Activated T-helper 17 cell treated with anti-CD3 and anti-CD28 coated beads, Interleukin-2, amount 50 U/mL, for 72 hours (primary cell): ENCODE measurements around the gene ACTL7B. TPM values are rescaled to one million over a fixed set of nuclear protein-coding genes. Genes with fewer than 3 reads are reported as not detected.
"Not testable (repeated sequence)": the region's sequence is repeated elsewhere in the genome, so short reads cannot be mapped to it uniquely, and the experiment has no call there.

Source experiments
- ATAC-seq: fragments of 150-1000 bp; cut with Tn5 transposase; replicated peaks from 2 replicates; pipeline ENCODE4 v1.10.0; 2021; ENCODE audit warnings: mild to moderate bottlenecking, moderate library complexity
- H3K27ac Mint-ChIP-seq: one replicate; pipeline ENCODE4 v1.8.0; 2022; ENCODE audit warnings: mixed read lengths
- H3K27me3 Mint-ChIP-seq: one replicate; pipeline ENCODE4 v1.8.0; 2022; ENCODE audit warnings: mixed read lengths
- H3K36me3 Mint-ChIP-seq: one replicate; pipeline ENCODE4 v1.8.0; 2022; ENCODE audit warnings: low read depth, mild to moderate bottlenecking, mixed read lengths
- H3K4me1 Mint-ChIP-seq: one replicate; pipeline ENCODE4 v1.8.0; 2022; ENCODE audit warnings: mixed read lengths
- H3K4me3 Mint-ChIP-seq: one replicate; pipeline ENCODE4 v1.8.0; 2022; ENCODE audit warnings: mild to moderate bottlenecking, mixed read lengths
- H3K9me3 Mint-ChIP-seq: one replicate; pipeline ENCODE4 v1.8.0; 2022; ENCODE audit warnings: mixed read lengths
- total RNA-seq, 2 donors: library from RNA; stranded (reverse); gene quantifications; one replicate each; pipeline ENCODE4 v1.2.3, GENCODE V29; 2022

The ACTL7B gene
- total RNA-seq, 2 donors from 2014 or later = 0.11 TPM

GRCh38 chr9:108842610-108843295 lies 13.0 kb downstream of the ACTL7B start:
- no peaks in the 10 kb centered on the region for H3K9me3 Mint-ChIP-seq
- peak overlapping the region; percentile 61 for H3K4me3 Mint-ChIP-seq
- H3K4me1 Mint-ChIP-seq = peaks cover 9% of the 10 kb centered on the region
- H3K36me3 Mint-ChIP-seq = no peaks in the 10 kb centered on the region
- H3K27ac Mint-ChIP-seq = peak overlapping the region; percentile 39
- no peaks in the 10 kb centered on the region for H3K27me3 Mint-ChIP-seq
- ATAC-seq = peak; percentile 58

GRCh38 chr9:108839561-108839960 lies 16.2 kb downstream of the ACTL7B start:
- H3K36me3 Mint-ChIP-seq, H3K4me1 Mint-ChIP-seq, H3K27me3 Mint-ChIP-seq, ATAC-seq, H3K4me3 Mint-ChIP-seq, H3K27ac Mint-ChIP-seq, H3K9me3 Mint-ChIP-seq: not testable (repeated sequence)

- no peak for ATAC-seq
- no peak overlapping the region for H3K27ac Mint-ChIP-seq
- peaks cover 8% of the 10 kb centered on the region for H3K4me1 Mint-ChIP-seq
These were observed 17.8 kb downstream of the ACTL7B start for GRCh38 chr9:108838017-108838416.

GRCh38 chr9:108837530-108837929 lies 18.3 kb downstream of the ACTL7B start:
- H3K36me3 Mint-ChIP-seq = no peaks in the 10 kb centered on the region
- H3K27me3 Mint-ChIP-seq = peaks cover 4% of the 10 kb centered on the region
- no peaks in the 10 kb centered on the region for H3K9me3 Mint-ChIP-seq
- no peak for ATAC-seq
- no peak overlapping the region for H3K27ac Mint-ChIP-seq
- no peak overlapping the region for H3K4me3 Mint-ChIP-seq
- H3K4me1 Mint-ChIP-seq = peaks cover 3% of the 10 kb centered on the region

More at GRCh38 chr9:108838017-108838416, 17.8 kb downstream of the ACTL7B start:
- Mint-ChIP-seq H3K36me3 (no peaks in the 10 kb centered on the region), H3K9me3 (no peaks in the 10 kb centered on the region), H3K4me3 (no peak overlapping the region), H3K27me3 (peaks cover 2% of the 10 kb centered on the region)

- Mint-ChIP-seq H3K9me3 (no peaks in the 10 kb centered on the region), H3K4me3 (no peak overlapping the region), H3K27me3 (peaks cover 4% of the 10 kb centered on the region), H3K4me1 (no peaks in the 10 kb centered on the region), H3K36me3 (no peaks in the 10 kb centered on the region), H3K27ac (no peak overlapping the region)
- ATAC-seq = no peak
These were observed 19.0 kb downstream of the ACTL7B start for GRCh38 chr9:108836781-108837180.

- no peak overlapping the region for H3K27ac Mint-ChIP-seq
- H3K4me3 Mint-ChIP-seq = no peak overlapping the region
- ATAC-seq = no peak
- no peaks in the 10 kb centered on the region for H3K36me3 Mint-ChIP-seq
- H3K4me1 Mint-ChIP-seq = no peaks in the 10 kb centered on the region
- no peaks in the 10 kb centered on the region for H3K9me3 Mint-ChIP-seq
- peaks cover 4% of the 10 kb centered on the region for H3K27me3 Mint-ChIP-seq
These were observed 19.5 kb downstream of the ACTL7B start for GRCh38 chr9:108836319-108836718.

- peaks cover 4% of the 10 kb centered on the region for H3K27me3 Mint-ChIP-seq
- H3K27ac Mint-ChIP-seq = no peak overlapping the region
- peaks cover under 1% of the 10 kb centered on the region for H3K4me1 Mint-ChIP-seq
- no peak for ATAC-seq
- no peaks in the 10 kb centered on the region for H3K36me3 Mint-ChIP-seq
- no peaks in the 10 kb centered on the region for H3K9me3 Mint-ChIP-seq
- no peak overlapping the region for H3K4me3 Mint-ChIP-seq
These were observed 20.0 kb downstream of the ACTL7B start for GRCh38 chr9:108835831-108836230.

- no peak overlapping the region for H3K4me3 Mint-ChIP-seq
- peaks cover 8% of the 10 kb centered on the region for H3K27me3 Mint-ChIP-seq
- H3K36me3 Mint-ChIP-seq = no peaks in the 10 kb centered on the region
- no peaks in the 10 kb centered on the region for H3K9me3 Mint-ChIP-seq
- no peak for ATAC-seq
- H3K27ac Mint-ChIP-seq = no peak overlapping the region
- H3K4me1 Mint-ChIP-seq = peaks cover 5% of the 10 kb centered on the region
These were observed 20.7 kb downstream of the ACTL7B start for GRCh38 chr9:108834959-108835665.

- Mint-ChIP-seq H3K27ac (no peak overlapping the region), H3K4me3 (no peak overlapping the region), H3K9me3 (no peaks in the 10 kb centered on the region), H3K27me3 (peaks cover 8% of the 10 kb centered on the region), H3K4me1 (peaks cover 5% of the 10 kb centered on the region), H3K36me3 (no peaks in the 10 kb centered on the region)
- no peak for ATAC-seq
These were observed 23.6 kb downstream of the ACTL7B start for GRCh38 chr9:108832179-108832500.

GRCh38 chr9:108831496-108832178 lies 24.1 kb downstream of the ACTL7B start:
- peak; percentile 34 for ATAC-seq
- Mint-ChIP-seq H3K36me3 (no peaks in the 10 kb centered on the region), H3K4me3 (no peak overlapping the region), H3K27me3 (peaks cover 8% of the 10 kb centered on the region), H3K4me1 (peaks cover 5% of the 10 kb centered on the region), H3K27ac (no peak overlapping the region), H3K9me3 (no peaks in the 10 kb centered on the region)

- peaks cover 15% of the 10 kb centered on the region for H3K27me3 Mint-ChIP-seq
- peaks cover 5% of the 10 kb centered on the region for H3K4me1 Mint-ChIP-seq
- no peaks in the 10 kb centered on the region for H3K9me3 Mint-ChIP-seq
- H3K27ac Mint-ChIP-seq = no peak overlapping the region
- peak; percentile 51 for ATAC-seq
- H3K36me3 Mint-ChIP-seq = no peaks in the 10 kb centered on the region
- H3K4me3 Mint-ChIP-seq = no peak overlapping the region
These were observed 25.5 kb downstream of the ACTL7B start for GRCh38 chr9:108830272-108830671.

GRCh38 chr9:108823829-108824228 lies 32.0 kb downstream of the ACTL7B start:
- Mint-ChIP-seq H3K36me3 (no peaks in the 10 kb centered on the region), H3K27me3 (peaks cover 15% of the 10 kb centered on the region), H3K4me3 (no peak overlapping the region), H3K9me3 (peaks cover 8% of the 10 kb centered on the region), H3K27ac (no peak overlapping the region), H3K4me1 (no peaks in the 10 kb centered on the region)
- no peak for ATAC-seq

GRCh38 chr9:108816037-108816436 lies 39.7 kb downstream of the ACTL7B start:
- ATAC-seq = no peak
- Mint-ChIP-seq H3K4me1 (no peaks in the 10 kb centered on the region), H3K4me3 (no peak overlapping the region), H3K9me3 (no peaks in the 10 kb centered on the region), H3K36me3 (no peaks in the 10 kb centered on the region), H3K27ac (no peak overlapping the region), H3K27me3 (peaks cover 23% of the 10 kb centered on the region)

GRCh38 chr9:108815156-108815555 lies 40.6 kb downstream of the ACTL7B start:
- Mint-ChIP-seq H3K27me3 (peaks cover 23% of the 10 kb centered on the region), H3K27ac (no peak overlapping the region), H3K36me3 (no peaks in the 10 kb centered on the region), H3K9me3 (no peaks in the 10 kb centered on the region), H3K4me3 (no peak overlapping the region), H3K4me1 (no peaks in the 10 kb centered on the region)
- ATAC-seq = no peak
